ENCODE measurements around the gene SYCE3. TPM values are rescaled to one million over a fixed set of nuclear protein-coding genes. Genes with fewer than 3 reads are reported as not detected.

The SYCE3 gene
- total and polyA plus RNA-seq, 2 donors (not counting 3 experiments of a cell fraction or from before 2014, with no cell fraction given): not detected

GRCh38 chr22:50561401-50562358, 1.0 kb downstream of the SYCE3 start:
- dilution Hi-C loops (cut with MboI; ENCODE audit: extremely low pct_ligation_motif_present, low sequenced_read_pairs): no loop called here
- Histone ChIP-seq H4K20me1 (replicated peaks; ENCODE audit: control insufficient read depth, extremely low read depth, insufficient read depth, low read length) (no peaks in the 10 kb centered on the region), H3K27me3 (ENCODE audit: control insufficient read depth in 2 of 2, insufficient read depth in 2 of 2, low read length in 2 of 2) (peaks cover 11 to 16% of the 10 kb centered on the region in 2 experiments), H3K9me3 (replicated peaks; ENCODE audit: control insufficient read depth, insufficient read depth, low read length) (no peaks in the 10 kb centered on the region), H3K9ac (replicated peaks; ENCODE audit: extremely low read depth, insufficient read depth, low read length) (no peak overlapping the region), H3K79me2 (ENCODE audit: control insufficient read depth, insufficient read depth, low read length) (no peaks in the 10 kb centered on the region), H3K4me3 (replicated peaks in 1 of 3; ENCODE audit: insufficient read depth in 1 of 3, low read depth in 1 of 3, low read length in 3 of 3) (no peak overlapping the region), H3K9me1 (replicated peaks; ENCODE audit: control insufficient read depth, extremely low read depth, insufficient read depth, low read length) (no peaks in the 10 kb centered on the region), H3K27ac (ENCODE audit: insufficient read depth, low read depth, low read length) (no peak overlapping the region), H2AFZ (ENCODE audit: low read depth, low read length) (no peak overlapping the region), H3K4me2 (ENCODE audit: insufficient read depth, low read length) (no peak overlapping the region), H3K36me3 (ENCODE audit: control insufficient read depth in 2 of 2, extremely low read depth in 1 of 2, insufficient read depth in 2 of 2, low read length in 2 of 2) (no peaks in the 10 kb centered on the region), H3K4me1 (ENCODE audit: control insufficient read depth, extremely low read depth, insufficient read depth, low read length) (peaks cover 5% of the 10 kb centered on the region)
- no peak for TF ChIP-seq JUN (IDR thresholded peaks at IDR 0.05; ENCODE audit: borderline replicate concordance, insufficient read depth, insufficient read length, low read depth)
- TF ChIP-seq POLR2A (IDR thresholded peaks at IDR 0.05; ENCODE audit: low read depth, low read length): no peak
- no peak for TF ChIP-seq MYC (IDR thresholded peaks at IDR 0.05; ENCODE audit: low read depth, low read length)
- TF ChIP-seq POLR2AphosphoS5 (IDR thresholded peaks at IDR 0.05; ENCODE audit: insufficient read depth, low read depth, low read length): no peak
- no peak for TF ChIP-seq EZH2 (IDR thresholded peaks at IDR 0.05; ENCODE audit: borderline replicate concordance, low read depth, low read length, severe bottlenecking)
- no peak for TF ChIP-seq MAX (IDR thresholded peaks at IDR 0.05; ENCODE audit: insufficient read depth, insufficient read length)
- no peak for TF ChIP-seq FOS (IDR thresholded peaks at IDR 0.05; ENCODE audit: borderline replicate concordance, insufficient read depth, low read length)
- no peak for TF ChIP-seq GATA2 (IDR thresholded peaks at IDR 0.05; ENCODE audit: insufficient read depth, insufficient read length, low read depth, low read length)
- intact Hi-C loops (cut with micrococcal nuclease): loop anchor here (2.0 kb wide), 1 partner anchor 17 kb away; the partner anchor contains the start of gene KLHDC7B
- POLR2A ChIA-PET: no interaction called here
- DNase-seq (ENCODE audit: low read depth, low spot score): no peak
- CTCF ChIA-PET: interaction anchor here (1.6 kb wide), 1 partner anchor 7 kb away, joined by 5 read pairs; no protein-coding TSS in a partner anchor
- FAIRE-seq: no peak
- BruUV-seq (replicated peaks): no TSS peak
